ENCODE data around the gene WRAP53. TPM values are rescaled to one million over a fixed set of nuclear protein-coding genes. Genes with fewer than 3 reads are reported as not detected.

Gene WRAP53
- total and polyA plus RNA-seq, 4 donors, result 9.6 to 17.3 (median 11.5) TPM

DNA sequence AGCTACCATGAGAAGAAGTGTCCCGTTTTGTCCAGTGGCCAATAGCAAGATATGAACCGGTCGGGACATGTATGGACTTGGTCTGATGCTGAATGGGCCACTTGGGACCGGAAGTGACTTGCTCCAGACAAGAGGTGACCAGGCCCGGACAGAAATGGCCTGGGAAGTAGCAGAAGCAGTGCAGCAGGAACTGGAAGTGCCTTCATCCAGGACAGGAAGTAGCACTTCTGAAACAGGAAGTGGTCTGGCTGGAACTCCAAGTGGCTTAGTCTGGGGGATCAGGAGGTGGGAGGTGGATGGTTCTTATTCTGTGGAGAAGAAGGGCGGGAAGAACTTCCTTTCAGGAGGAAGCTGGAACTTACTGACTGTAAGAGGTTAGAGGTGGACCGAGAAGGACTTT is 22.0 kb downstream of the WRAP53 start:
- Histone ChIP-seq H3K27me3 (ENCODE audit: control insufficient read depth in 3 of 3, insufficient read depth in 3 of 3, low read length in 2 of 3) (peaks cover 0 to 11% (median 6%) of the 10 kb centered on the region in 3 donors), H3K4me1 (ENCODE audit: control insufficient read depth in 5 of 5, insufficient read depth in 5 of 5, low read length in 5 of 5) (peaks cover 0 to 13% (median 0%) of the 10 kb centered on the region in 5 donors), H3K9me3 (ENCODE audit: control insufficient read depth in 4 of 4, insufficient read depth in 3 of 4, low read length in 3 of 4) (no peaks in the 10 kb centered on the region), H3K4me3 (no peak overlapping the region), H3K27ac (ENCODE audit: low read depth in 1 of 2, low read length in 1 of 2) (no peak overlapping the region), H3K36me3 (ENCODE audit: control insufficient read depth in 4 of 4, insufficient read depth in 4 of 4, low read length in 4 of 4) (no peaks in the 10 kb centered on the region), H3K9ac (ENCODE audit: insufficient read depth in 1 of 2, low read length in 2 of 2) (no peak overlapping the region)
- TF ChIP-seq, protein P1, sequence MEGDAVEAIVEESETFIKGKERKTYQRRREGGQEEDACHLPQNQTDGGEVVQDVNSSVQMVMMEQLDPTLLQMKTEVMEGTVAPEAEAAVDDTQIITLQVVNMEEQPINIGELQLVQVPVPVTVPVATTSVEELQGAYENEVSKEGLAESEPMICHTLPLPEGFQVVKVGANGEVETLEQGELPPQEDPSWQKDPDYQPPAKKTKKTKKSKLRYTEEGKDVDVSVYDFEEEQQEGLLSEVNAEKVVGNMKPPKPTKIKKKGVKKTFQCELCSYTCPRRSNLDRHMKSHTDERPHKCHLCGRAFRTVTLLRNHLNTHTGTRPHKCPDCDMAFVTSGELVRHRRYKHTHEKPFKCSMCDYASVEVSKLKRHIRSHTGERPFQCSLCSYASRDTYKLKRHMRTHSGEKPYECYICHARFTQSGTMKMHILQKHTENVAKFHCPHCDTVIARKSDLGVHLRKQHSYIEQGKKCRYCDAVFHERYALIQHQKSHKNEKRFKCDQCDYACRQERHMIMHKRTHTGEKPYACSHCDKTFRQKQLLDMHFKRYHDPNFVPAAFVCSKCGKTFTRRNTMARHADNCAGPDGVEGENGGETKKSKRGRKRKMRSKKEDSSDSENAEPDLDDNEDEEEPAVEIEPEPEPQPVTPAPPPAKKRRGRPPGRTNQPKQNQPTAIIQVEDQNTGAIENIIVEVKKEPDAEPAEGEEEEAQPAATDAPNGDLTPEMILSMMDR (IDR thresholded peaks at IDR 0.05; ENCODE audit: control extremely low read depth, extremely low read depth), result no peak
- DNase-seq (no peak), ATAC-seq (ENCODE audit: insufficient read depth, low FRiP score) (no peak)
- WGBS, 2 donors, result 73% methylated on average over 7 of the region's 7 CpGs

- TF ChIP-seq, protein P1 (IDR thresholded peaks at IDR 0.05; ENCODE audit: control extremely low read depth, extremely low read depth), result no peak
- DNase-seq (no peak), ATAC-seq (ENCODE audit: insufficient read depth, low FRiP score) (no peak)
- Histone ChIP-seq H3K9me3 (ENCODE audit: control insufficient read depth in 4 of 4, insufficient read depth in 3 of 4, low read length in 3 of 4) (no peaks in the 10 kb centered on the region), H3K9ac (ENCODE audit: insufficient read depth in 1 of 2, low read length in 2 of 2) (no peak overlapping the region), H3K4me1 (ENCODE audit: control insufficient read depth in 5 of 5, insufficient read depth in 5 of 5, low read length in 5 of 5) (peaks cover 0 to 5% (median 0%) of the 10 kb centered on the region in 5 donors), H3K4me3 (no peak overlapping the region), H3K36me3 (ENCODE audit: control insufficient read depth in 4 of 4, insufficient read depth in 4 of 4, low read length in 4 of 4) (no peaks in the 10 kb centered on the region), H3K27ac (ENCODE audit: low read depth in 1 of 2, low read length in 1 of 2) (no peak overlapping the region), H3K27me3 (ENCODE audit: control insufficient read depth in 3 of 3, insufficient read depth in 3 of 3, low read length in 2 of 3) (peaks cover 0 to 13% (median 10%) of the 10 kb centered on the region in 3 donors)
- WGBS, 2 donors, result 75% methylated on average over 7 of the region's 7 CpGs
Observed at GRCh38 chr17:7711051-7711755, 22.9 kb downstream of the WRAP53 start.

DNA sequence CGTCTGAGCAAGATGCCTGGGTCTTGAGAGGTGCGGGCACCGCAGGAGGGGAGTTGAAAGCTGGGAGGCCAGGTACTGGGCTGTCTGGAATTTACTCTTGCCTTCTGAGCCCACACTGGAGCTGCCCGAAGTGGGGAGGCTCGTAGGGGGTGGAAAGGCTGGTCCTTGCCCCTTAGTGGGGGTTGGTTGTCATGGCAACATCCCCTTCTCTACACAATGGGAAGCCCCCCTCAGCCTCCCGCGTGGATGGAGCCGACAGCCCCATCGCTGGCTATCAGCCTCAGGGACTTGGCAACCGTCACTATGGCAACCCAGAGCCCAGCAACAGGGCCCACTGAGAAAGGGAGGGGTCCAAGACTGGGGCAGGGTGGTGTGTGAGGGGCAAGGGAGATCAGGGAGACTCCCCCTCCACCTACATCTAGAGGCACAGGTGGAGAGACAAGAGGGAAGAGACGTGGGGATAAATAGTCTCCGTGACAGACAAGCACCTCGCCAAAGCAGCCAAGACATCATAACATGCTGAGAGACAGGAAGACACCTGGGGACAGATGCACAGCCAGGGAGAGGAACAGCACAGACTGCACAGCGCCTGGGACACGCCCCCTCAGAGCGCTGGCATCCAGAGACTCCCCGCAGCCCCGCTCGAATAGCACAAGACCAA is 24.0 kb downstream of the WRAP53 start:
- WGBS, 2 donors, result 20 to 37% methylated on average over 19 of the region's 19 CpGs

More for the DNA sequence above, 24.0 kb downstream of the WRAP53 start:
- no peak overlapping the region for H3K9ac ChIP-seq (ENCODE audit: insufficient read depth in 1 of 2, low read length in 2 of 2)
- TF ChIP-seq, protein P1 (IDR thresholded peaks at IDR 0.05; ENCODE audit: control extremely low read depth, extremely low read depth), result no peak
- DNase-seq, result peak in 2 of 3 donors; percentile 25 to 40
- no peak for ATAC-seq (ENCODE audit: insufficient read depth, low FRiP score)
- H3K27ac ChIP-seq (ENCODE audit: low read depth in 1 of 2, low read length in 1 of 2), result no peak overlapping the region
- H3K4me3 ChIP-seq, result no peak overlapping the region
- no peaks in the 10 kb centered on the region for H3K9me3 ChIP-seq (ENCODE audit: control insufficient read depth in 4 of 4, insufficient read depth in 3 of 4, low read length in 3 of 4)
- no peaks in the 10 kb centered on the region for H3K36me3 ChIP-seq (ENCODE audit: control insufficient read depth in 4 of 4, insufficient read depth in 4 of 4, low read length in 4 of 4)
- H3K27me3 ChIP-seq (ENCODE audit: control insufficient read depth in 3 of 3, insufficient read depth in 3 of 3, low read length in 2 of 3), result peaks cover 0 to 13% (median 11%) of the 10 kb centered on the region in 3 donors
- peaks cover 0 to 5% (median 0%) of the 10 kb centered on the region in 5 donors for H3K4me1 ChIP-seq (ENCODE audit: control insufficient read depth in 5 of 5, insufficient read depth in 5 of 5, low read length in 5 of 5)

Data from lung (tissue), 12 donors.